SU-DHL-6 (cell line): ENCODE data around the gene ARHGEF11.

Experiments
- EZH2phosphoT487 ChIP-seq: fragments of 200-600 bp; sonication (generic), shearing (Covaris generic); conservative IDR thresholded peaks from 2 replicates; pipeline ENCODE4 v1.6.1; 2018; ENCODE audit warnings: mild to moderate bottlenecking, antibody characterized with exemption, low read length, moderate library complexity, mixed read lengths
- TF ChIP-seq, protein P1 (sequence below): fragments of 200-600 bp; sonication (generic); IDR thresholded peaks from one replicate; pipeline ENCODE4 v1.5.1; 2017; ENCODE audit warnings: antibody characterized with exemption, mild to moderate bottlenecking, low read length, moderate library complexity; ENCODE audit not compliant: insufficient read depth, poor library complexity, severe bottlenecking

DNA sequence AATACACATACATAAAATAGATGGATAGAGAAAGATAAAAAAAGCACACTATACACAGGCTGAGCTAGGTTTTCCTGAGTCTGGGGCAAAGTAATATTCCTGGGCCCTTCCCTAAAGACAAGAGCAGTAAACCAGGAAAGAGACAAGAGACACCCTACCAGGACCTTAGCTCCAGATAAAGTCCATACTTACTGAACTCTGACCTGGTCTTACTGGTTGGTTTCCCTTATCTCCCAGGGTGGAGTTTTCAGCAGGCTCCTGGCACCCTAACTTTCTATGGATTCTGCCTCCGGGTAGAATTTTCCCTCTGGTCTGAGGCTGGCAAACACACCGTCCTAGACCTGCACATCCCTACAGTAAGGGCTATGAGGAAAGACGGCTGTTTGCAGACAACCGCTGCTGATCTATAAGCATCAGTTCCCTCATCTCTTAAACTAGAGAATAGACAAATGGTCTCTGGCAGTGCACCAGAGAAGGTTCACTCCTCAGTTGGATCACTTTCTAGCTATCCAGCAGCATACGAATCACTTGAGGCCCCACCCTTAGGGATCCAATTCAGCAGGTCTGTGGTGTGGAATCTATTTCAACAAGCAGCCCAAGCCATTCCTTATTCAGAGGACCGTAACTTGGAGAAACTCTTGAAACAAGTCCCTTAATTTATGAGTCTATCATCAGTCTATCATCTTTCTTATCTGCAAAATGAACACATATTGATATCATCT lies 52.0 kb downstream of the ARHGEF11 start:
- TF ChIP-seq, protein P1, sequence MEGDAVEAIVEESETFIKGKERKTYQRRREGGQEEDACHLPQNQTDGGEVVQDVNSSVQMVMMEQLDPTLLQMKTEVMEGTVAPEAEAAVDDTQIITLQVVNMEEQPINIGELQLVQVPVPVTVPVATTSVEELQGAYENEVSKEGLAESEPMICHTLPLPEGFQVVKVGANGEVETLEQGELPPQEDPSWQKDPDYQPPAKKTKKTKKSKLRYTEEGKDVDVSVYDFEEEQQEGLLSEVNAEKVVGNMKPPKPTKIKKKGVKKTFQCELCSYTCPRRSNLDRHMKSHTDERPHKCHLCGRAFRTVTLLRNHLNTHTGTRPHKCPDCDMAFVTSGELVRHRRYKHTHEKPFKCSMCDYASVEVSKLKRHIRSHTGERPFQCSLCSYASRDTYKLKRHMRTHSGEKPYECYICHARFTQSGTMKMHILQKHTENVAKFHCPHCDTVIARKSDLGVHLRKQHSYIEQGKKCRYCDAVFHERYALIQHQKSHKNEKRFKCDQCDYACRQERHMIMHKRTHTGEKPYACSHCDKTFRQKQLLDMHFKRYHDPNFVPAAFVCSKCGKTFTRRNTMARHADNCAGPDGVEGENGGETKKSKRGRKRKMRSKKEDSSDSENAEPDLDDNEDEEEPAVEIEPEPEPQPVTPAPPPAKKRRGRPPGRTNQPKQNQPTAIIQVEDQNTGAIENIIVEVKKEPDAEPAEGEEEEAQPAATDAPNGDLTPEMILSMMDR, result no peak
- no peak for TF ChIP-seq EZH2phosphoT487
